ENCODE results near the gene ADARB2. TPM values are rescaled to one million over a fixed set of nuclear protein-coding genes. Genes with fewer than 3 reads are reported as not detected.
"Not testable (repeated sequence)": the region's sequence is repeated elsewhere in the genome, so short reads cannot be mapped to it uniquely, and the experiment has no call there.

Gene ADARB2
- total and polyA plus RNA-seq, 2 experiments from 2014 or later, result not detected

GRCh38 chr10:1345368-1345767 is 392.0 kb downstream of the ADARB2 start:
- in situ Hi-C loops (cut with MboI), result no loop called here

GRCh38 chr10:1344846-1345245 is 392.5 kb downstream of the ADARB2 start:
- DNase-seq, result no peak
- H3K9ac ChIP-seq, result no peak overlapping the region
- no peaks in the 10 kb centered on the region for H3K36me3 ChIP-seq (ENCODE audit: low read depth)
- no peak overlapping the region for H3K27ac ChIP-seq
- no peaks in the 10 kb centered on the region for H3K4me1 ChIP-seq (ENCODE audit: insufficient read depth)
- H3F3A ChIP-seq (ENCODE audit: insufficient read depth), result no peaks in the 10 kb centered on the region
- H3K9me2 ChIP-seq (ENCODE audit: insufficient read depth), result no peaks in the 10 kb centered on the region
- TF ChIP-seq EZH2phosphoT487 (IDR thresholded peaks at IDR 0.05; ENCODE audit: insufficient read depth, low read depth) (no peak), EZH2 (IDR thresholded peaks at IDR 0.05; ENCODE audit: insufficient read depth, poor library complexity, severe bottlenecking) (no peak)
- H3K27me3 ChIP-seq (replicated peaks; ENCODE audit: insufficient read depth), result no peaks in the 10 kb centered on the region
- in situ Hi-C loops (cut with MboI), result no loop called here
- H3K4me2 ChIP-seq (ENCODE audit: unreplicated experiment), result no peak overlapping the region
- 56 to 65% methylated on average over 17 of the region's 17 CpGs for WGBS, 2 experiments (ENCODE audit: low coverage in 1 of 2, low lambda C conversion rate in 2 of 2, missing lambda C conversion rate in 2 of 2)
- no peak overlapping the region for H3K4me3 ChIP-seq
- no peaks in the 10 kb centered on the region for H3K79me2 ChIP-seq (ENCODE audit: insufficient read depth)
- H4K20me1 ChIP-seq (ENCODE audit: insufficient read depth), result no peaks in the 10 kb centered on the region
- H3K9me3 ChIP-seq (ENCODE audit: low read depth), result no peaks in the 10 kb centered on the region
- no peak overlapping the region for H2AFZ ChIP-seq

More at GRCh38 chr10:1345368-1345767, 392.0 kb downstream of the ADARB2 start:
- Histone ChIP-seq H4K20me1 (ENCODE audit: insufficient read depth) (no peaks in the 10 kb centered on the region), H2AFZ (no peak overlapping the region), H3K4me3 (no peak overlapping the region), H3K9me2 (ENCODE audit: insufficient read depth) (no peaks in the 10 kb centered on the region), H3K27ac (no peak overlapping the region), H3K9ac (no peak overlapping the region), H3K4me1 (ENCODE audit: insufficient read depth) (no peaks in the 10 kb centered on the region), H3K36me3 (ENCODE audit: low read depth) (no peaks in the 10 kb centered on the region), H3K79me2 (ENCODE audit: insufficient read depth) (no peaks in the 10 kb centered on the region), H3K9me3 (ENCODE audit: low read depth) (no peaks in the 10 kb centered on the region), H3F3A (ENCODE audit: insufficient read depth) (no peaks in the 10 kb centered on the region), H3K4me2 (ENCODE audit: unreplicated experiment) (no peak overlapping the region), H3K27me3 (replicated peaks; ENCODE audit: insufficient read depth) (no peaks in the 10 kb centered on the region)
- WGBS, 2 experiments (ENCODE audit: low coverage in 1 of 2, low lambda C conversion rate in 2 of 2, missing lambda C conversion rate in 2 of 2), result 25 to 33% methylated on average over 4 of the region's 4 CpGs
- TF ChIP-seq EZH2phosphoT487 (IDR thresholded peaks at IDR 0.05; ENCODE audit: insufficient read depth, low read depth), result no peak
- TF ChIP-seq EZH2 (IDR thresholded peaks at IDR 0.05; ENCODE audit: insufficient read depth, poor library complexity, severe bottlenecking), result no peak
- no peak for DNase-seq

GRCh38 chr10:1344408-1344807 is 392.9 kb downstream of the ADARB2 start:
- no peak overlapping the region for H3K27ac ChIP-seq
- no peaks in the 10 kb centered on the region for H3K36me3 ChIP-seq (ENCODE audit: low read depth)
- DNase-seq, result no peak
- no peaks in the 10 kb centered on the region for H3K79me2 ChIP-seq (ENCODE audit: insufficient read depth)
- H4K20me1 ChIP-seq (ENCODE audit: insufficient read depth), result no peaks in the 10 kb centered on the region
- no peak overlapping the region for H2AFZ ChIP-seq
- no peaks in the 10 kb centered on the region for H3F3A ChIP-seq (ENCODE audit: insufficient read depth)
- 50 to 56% methylated on average over 13 of the region's 13 CpGs for WGBS, 2 experiments (ENCODE audit: low coverage in 1 of 2, low lambda C conversion rate in 2 of 2, missing lambda C conversion rate in 2 of 2)
- in situ Hi-C loops (cut with MboI), result no loop called here
- TF ChIP-seq EZH2 (IDR thresholded peaks at IDR 0.05; ENCODE audit: insufficient read depth, poor library complexity, severe bottlenecking), result no peak
- no peak for TF ChIP-seq EZH2phosphoT487 (IDR thresholded peaks at IDR 0.05; ENCODE audit: insufficient read depth, low read depth)
- H3K4me3 ChIP-seq, result no peak overlapping the region
- H3K9me2 ChIP-seq (ENCODE audit: insufficient read depth), result no peaks in the 10 kb centered on the region
- H3K9me3 ChIP-seq (ENCODE audit: low read depth), result no peaks in the 10 kb centered on the region
- H3K4me2 ChIP-seq (ENCODE audit: unreplicated experiment), result no peak overlapping the region
- H3K9ac ChIP-seq, result no peak overlapping the region
- no peaks in the 10 kb centered on the region for H3K27me3 ChIP-seq (replicated peaks; ENCODE audit: insufficient read depth)
- H3K4me1 ChIP-seq (ENCODE audit: insufficient read depth), result no peaks in the 10 kb centered on the region

GRCh38 chr10:1343176-1343575 is 394.1 kb downstream of the ADARB2 start:
- no peak for DNase-seq
- H3K9ac ChIP-seq, result no peak overlapping the region
- H3K79me2 ChIP-seq (ENCODE audit: insufficient read depth), result no peaks in the 10 kb centered on the region
- WGBS, 2 experiments (ENCODE audit: low coverage in 1 of 2, low lambda C conversion rate in 2 of 2, missing lambda C conversion rate in 2 of 2), result 30 to 35% methylated on average over 5 of the region's 5 CpGs
- H4K20me1 ChIP-seq (ENCODE audit: insufficient read depth), result no peaks in the 10 kb centered on the region
- H3K4me2 ChIP-seq (ENCODE audit: unreplicated experiment), result no peak overlapping the region
- TF ChIP-seq EZH2phosphoT487 (IDR thresholded peaks at IDR 0.05; ENCODE audit: insufficient read depth, low read depth) (no peak), EZH2 (IDR thresholded peaks at IDR 0.05; ENCODE audit: insufficient read depth, poor library complexity, severe bottlenecking) (no peak)
- no peaks in the 10 kb centered on the region for H3K36me3 ChIP-seq (ENCODE audit: low read depth)
- in situ Hi-C loops (cut with MboI), result no loop called here
- H3K27ac ChIP-seq, result no peak overlapping the region
- H3K9me2 ChIP-seq (ENCODE audit: insufficient read depth), result no peaks in the 10 kb centered on the region
- no peaks in the 10 kb centered on the region for H3F3A ChIP-seq (ENCODE audit: insufficient read depth)
- H3K27me3 ChIP-seq (replicated peaks; ENCODE audit: insufficient read depth), result no peaks in the 10 kb centered on the region
- H2AFZ ChIP-seq, result no peak overlapping the region
- no peak overlapping the region for H3K4me3 ChIP-seq
- no peaks in the 10 kb centered on the region for H3K4me1 ChIP-seq (ENCODE audit: insufficient read depth)
- no peaks in the 10 kb centered on the region for H3K9me3 ChIP-seq (ENCODE audit: low read depth)

- H3K27me3 ChIP-seq (replicated peaks; ENCODE audit: insufficient read depth); in situ Hi-C loops (cut with MboI); H3K36me3 ChIP-seq (ENCODE audit: low read depth); H4K20me1 ChIP-seq (ENCODE audit: insufficient read depth); H2AFZ ChIP-seq; H3F3A ChIP-seq (ENCODE audit: insufficient read depth); H3K9me2 ChIP-seq (ENCODE audit: insufficient read depth); H3K4me3 ChIP-seq; H3K4me1 ChIP-seq (ENCODE audit: insufficient read depth); H3K79me2 ChIP-seq (ENCODE audit: insufficient read depth); H3K9me3 ChIP-seq (ENCODE audit: low read depth); H3K9ac ChIP-seq; H3K27ac ChIP-seq; DNase-seq; H3K4me2 ChIP-seq (ENCODE audit: unreplicated experiment): not testable (repeated sequence)
- 80 to 82% methylated on average over 14 of the region's 14 CpGs for WGBS, 2 experiments (ENCODE audit: low coverage in 1 of 2, low lambda C conversion rate in 2 of 2, missing lambda C conversion rate in 2 of 2)
Measured at GRCh38 chr10:1341052-1341451, 396.3 kb downstream of the ADARB2 start.
